HG03139 (cell line): ENCODE measurements around the gene NCF2.

Experiments
- ATAC-seq: cut with Tn5 transposase; IDR thresholded peaks from one replicate; pipeline ENCODE4 v1.9.1; 2021; ENCODE audit not compliant: unreplicated experiment

The NCF2 gene

GRCh38 chr1:183586455-183586854 lies 3.8 kb downstream of the NCF2 start:
- no peak for ATAC-seq

- no peak for ATAC-seq
Measured at GRCh38 chr1:183585038-183585437, 5.2 kb downstream of the NCF2 start.

GRCh38 chr1:183584147-183584546 lies 6.1 kb downstream of the NCF2 start:
- no peak for ATAC-seq

- ATAC-seq: no peak
Measured at GRCh38 chr1:183583466-183583865, 6.8 kb downstream of the NCF2 start.

GRCh38 chr1:183582021-183582713 lies 8.1 kb downstream of the NCF2 start:
- ATAC-seq: no peak

- no peak for ATAC-seq
Measured at GRCh38 chr1:183580281-183580682, 10.0 kb downstream of the NCF2 start.

GRCh38 chr1:183578856-183579255 lies 11.4 kb downstream of the NCF2 start:
- no peak for ATAC-seq

- no peak for ATAC-seq
Measured at GRCh38 chr1:183577897-183578465, 12.3 kb downstream of the NCF2 start.

GRCh38 chr1:183576537-183576936 lies 13.7 kb downstream of the NCF2 start:
- ATAC-seq: no peak

GRCh38 chr1:183575606-183576005 lies 14.7 kb downstream of the NCF2 start:
- no peak for ATAC-seq

- ATAC-seq: no peak
Measured at GRCh38 chr1:183572721-183573120, 17.5 kb downstream of the NCF2 start.

- ATAC-seq: no peak
Measured at GRCh38 chr1:183571678-183572268, 18.5 kb downstream of the NCF2 start.

- no peak for ATAC-seq
Measured at GRCh38 chr1:183570451-183570850, 19.8 kb downstream of the NCF2 start.

- ATAC-seq: no peak
Measured at GRCh38 chr1:183569801-183570200, 20.5 kb downstream of the NCF2 start.

- no peak for ATAC-seq
Measured at GRCh38 chr1:183569141-183569540, 21.1 kb downstream of the NCF2 start.

GRCh38 chr1:183568176-183569021 lies 21.9 kb downstream of the NCF2 start:
- no peak for ATAC-seq

- ATAC-seq: peak; percentile 75
Measured at GRCh38 chr1:183567584-183567983, 22.7 kb downstream of the NCF2 start.

GRCh38 chr1:183566026-183566425 lies 24.2 kb downstream of the NCF2 start:
- ATAC-seq: no peak

GRCh38 chr1:183565261-183565660 lies 25.0 kb downstream of the NCF2 start:
- ATAC-seq: no peak

GRCh38 chr1:183562701-183563100 lies 27.6 kb downstream of the NCF2 start:
- ATAC-seq: no peak

- no peak for ATAC-seq
Measured at GRCh38 chr1:183559061-183559460, 31.2 kb downstream of the NCF2 start.

- ATAC-seq: no peak
Measured at GRCh38 chr1:183554577-183554976, 35.7 kb downstream of the NCF2 start.
